Esophagus squamous epithelium (tissue), 4 donors: ENCODE measurements around the gene TMEM44.

Experiments
- POLR2A ChIP-seq, 4 donors: fragments of 450-650 bp; IDR thresholded peaks; one replicate each; pipeline ENCODE4 v1.6.1; 2017; ENCODE audit warnings: antibody characterized with exemption in 4 of 4, mild to moderate bottlenecking in 4 of 4, moderate library complexity in 3 of 4
- TF ChIP-seq, protein P1 (sequence below), 6 experiments: fragments of 450-650 bp in 4 of 6; fragments of 200-600 bp in 2 of 6; sonication (generic) in 2 of 6; IDR thresholded peaks; one replicate each; pipeline ENCODE4 v1.5.1; 2016 to 2019; ENCODE audit warnings: antibody characterized with exemption in 6 of 6, mild to moderate bottlenecking in 4 of 6, moderate library complexity in 4 of 6

DNA sequence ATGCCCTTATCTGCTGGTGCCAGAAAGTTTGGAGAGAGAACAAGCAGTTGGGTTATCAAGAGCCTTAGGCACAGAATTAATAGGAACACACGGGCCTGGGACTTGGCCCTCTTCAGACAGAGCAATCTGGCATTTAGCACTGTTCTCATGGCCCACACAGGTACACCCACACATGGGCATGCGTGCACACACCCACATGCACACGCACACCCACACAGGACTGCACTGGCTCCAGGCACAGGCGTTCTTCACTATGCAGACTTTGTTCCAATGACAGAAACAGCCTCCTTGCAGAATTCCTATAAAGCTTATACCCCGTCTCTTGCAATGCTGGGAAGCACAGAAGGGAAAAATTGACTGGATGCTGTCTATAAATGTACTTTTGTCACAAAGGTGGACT, 36.3 kb downstream of the TMEM44 start:
- TF ChIP-seq, protein P1, sequence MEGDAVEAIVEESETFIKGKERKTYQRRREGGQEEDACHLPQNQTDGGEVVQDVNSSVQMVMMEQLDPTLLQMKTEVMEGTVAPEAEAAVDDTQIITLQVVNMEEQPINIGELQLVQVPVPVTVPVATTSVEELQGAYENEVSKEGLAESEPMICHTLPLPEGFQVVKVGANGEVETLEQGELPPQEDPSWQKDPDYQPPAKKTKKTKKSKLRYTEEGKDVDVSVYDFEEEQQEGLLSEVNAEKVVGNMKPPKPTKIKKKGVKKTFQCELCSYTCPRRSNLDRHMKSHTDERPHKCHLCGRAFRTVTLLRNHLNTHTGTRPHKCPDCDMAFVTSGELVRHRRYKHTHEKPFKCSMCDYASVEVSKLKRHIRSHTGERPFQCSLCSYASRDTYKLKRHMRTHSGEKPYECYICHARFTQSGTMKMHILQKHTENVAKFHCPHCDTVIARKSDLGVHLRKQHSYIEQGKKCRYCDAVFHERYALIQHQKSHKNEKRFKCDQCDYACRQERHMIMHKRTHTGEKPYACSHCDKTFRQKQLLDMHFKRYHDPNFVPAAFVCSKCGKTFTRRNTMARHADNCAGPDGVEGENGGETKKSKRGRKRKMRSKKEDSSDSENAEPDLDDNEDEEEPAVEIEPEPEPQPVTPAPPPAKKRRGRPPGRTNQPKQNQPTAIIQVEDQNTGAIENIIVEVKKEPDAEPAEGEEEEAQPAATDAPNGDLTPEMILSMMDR (IDR thresholded peaks at IDR 0.05), result no peak
- no peak for TF ChIP-seq POLR2A (IDR thresholded peaks at IDR 0.05)
